GM21528 (cell line): ENCODE data around the gene CST6.
"Not testable (repeated sequence)": the region's sequence is repeated elsewhere in the genome, so short reads cannot be mapped to it uniquely, and the experiment has no call there.

Source experiments
- ATAC-seq: cut with Tn5 transposase; IDR thresholded peaks from one replicate; pipeline ENCODE4 v1.9.1; 2021; ENCODE audit warnings: mild to moderate bottlenecking, moderate library complexity; ENCODE audit not compliant: unreplicated experiment, low FRiP score

CST6 gene

DNA sequence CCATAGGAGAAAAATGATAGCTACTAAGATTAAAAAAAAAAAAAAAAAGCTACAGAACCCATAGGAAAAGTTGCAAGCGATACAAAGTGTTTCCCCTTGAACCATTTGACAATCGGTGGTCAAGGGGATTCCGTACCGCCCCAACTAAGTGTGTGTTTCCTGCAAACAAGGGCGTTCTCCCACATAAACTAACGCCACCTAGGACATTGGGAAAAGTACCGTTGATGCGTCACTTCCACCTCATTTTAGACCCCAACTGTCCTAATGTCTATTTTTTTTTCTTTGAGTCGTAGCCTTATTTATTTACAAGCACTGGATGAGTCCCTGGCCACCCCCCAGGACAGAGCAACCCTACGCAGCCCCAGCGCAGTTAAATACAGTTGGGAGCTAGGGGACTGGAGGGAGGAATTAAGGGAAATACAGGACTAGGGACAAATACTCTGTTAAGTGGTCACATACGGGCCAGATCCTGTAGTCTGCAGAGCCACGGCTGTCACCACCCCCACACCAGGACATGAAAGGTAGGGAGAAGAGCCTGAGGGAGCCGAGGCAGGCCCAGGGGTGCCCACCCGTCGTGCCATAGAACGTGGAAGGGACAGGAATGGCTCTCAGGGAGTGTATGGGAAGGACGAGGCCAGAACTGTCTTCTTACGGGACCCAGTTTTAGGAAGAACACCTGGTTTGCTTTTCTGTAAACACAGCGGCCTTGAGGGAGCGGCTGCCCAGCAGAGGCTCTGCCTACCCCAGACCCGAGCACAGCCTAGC is 28.8 kb upstream of the CST6 start:
- no peak for ATAC-seq

DNA sequence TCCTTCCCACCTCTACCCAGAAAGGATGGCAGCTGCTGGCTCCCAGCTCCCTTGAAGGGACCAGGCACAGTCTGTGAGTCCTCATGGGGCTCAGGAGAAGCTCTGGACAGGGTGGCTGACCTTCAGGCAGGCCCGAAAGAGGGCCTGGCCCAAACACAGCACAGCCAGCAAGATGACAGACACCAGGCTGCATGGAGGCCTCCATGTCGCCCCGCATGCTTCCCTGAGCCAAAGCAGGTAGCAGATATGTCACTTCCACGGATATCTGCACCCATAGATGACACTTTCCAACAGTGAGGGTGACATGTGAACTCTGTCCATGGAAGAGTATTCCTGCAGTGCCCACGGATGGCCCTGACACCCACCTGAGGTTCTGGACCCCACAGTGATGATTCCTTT is 28.2 kb upstream of the CST6 start:
- no peak for ATAC-seq

DNA sequence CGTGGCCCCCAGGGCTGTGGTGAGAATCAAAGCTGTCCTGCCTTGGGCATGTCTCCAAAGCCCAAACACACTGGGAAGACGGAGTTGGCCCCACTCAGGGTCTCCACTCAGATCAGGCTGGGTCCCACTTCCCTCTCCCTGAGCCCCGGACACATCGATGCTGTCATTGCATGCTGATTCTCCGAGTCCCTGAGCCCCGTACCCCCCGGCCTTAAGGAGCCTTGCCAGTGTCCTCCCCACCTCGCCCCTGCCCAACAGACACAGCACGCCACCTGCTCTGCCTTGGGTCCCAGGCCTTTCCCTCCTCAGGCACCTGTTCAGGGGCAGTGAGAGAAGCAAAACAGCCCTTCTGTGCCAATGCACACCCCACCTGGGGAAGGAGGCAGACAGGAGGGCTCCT is 24.5 kb upstream of the CST6 start:
- no peak for ATAC-seq

DNA sequence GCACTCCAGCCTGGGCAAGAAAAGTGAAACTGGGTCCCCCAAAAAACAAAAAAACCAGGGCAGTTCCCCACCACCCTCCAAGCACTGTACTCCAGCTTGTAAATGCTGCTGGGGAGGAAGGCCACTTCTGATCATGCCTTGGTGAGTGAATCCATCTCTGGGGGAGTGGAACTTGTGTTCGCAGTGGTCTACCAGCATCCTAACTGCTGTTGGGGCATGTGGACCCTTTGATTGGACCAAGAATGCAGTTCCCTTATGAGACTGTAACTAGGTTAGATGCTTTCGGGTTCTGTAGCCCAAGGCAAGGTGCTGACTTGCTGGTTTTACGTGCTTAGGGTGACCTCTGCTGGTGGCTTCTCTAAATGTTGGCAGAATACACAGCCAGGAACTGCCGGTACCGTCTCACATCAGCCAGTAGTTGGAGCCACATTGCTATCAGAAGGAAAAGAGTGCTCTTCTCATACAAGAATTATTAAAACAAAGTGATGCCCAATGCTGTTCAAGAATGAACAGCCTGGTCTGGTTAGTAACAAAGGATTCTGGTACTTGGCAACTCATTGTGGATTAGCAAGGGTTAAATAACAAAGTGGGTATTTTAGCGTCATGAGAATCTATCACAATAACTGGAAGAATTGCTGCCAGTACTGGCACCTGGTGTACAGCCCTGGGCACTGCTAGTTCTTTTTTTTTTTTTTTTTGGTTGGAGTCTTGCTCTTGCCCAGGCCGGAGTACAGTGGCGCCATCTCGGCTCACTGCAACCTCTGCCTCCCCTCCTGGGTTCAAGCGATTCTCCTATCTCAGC is 22.8 kb upstream of the CST6 start:
- ATAC-seq: no peak

DNA sequence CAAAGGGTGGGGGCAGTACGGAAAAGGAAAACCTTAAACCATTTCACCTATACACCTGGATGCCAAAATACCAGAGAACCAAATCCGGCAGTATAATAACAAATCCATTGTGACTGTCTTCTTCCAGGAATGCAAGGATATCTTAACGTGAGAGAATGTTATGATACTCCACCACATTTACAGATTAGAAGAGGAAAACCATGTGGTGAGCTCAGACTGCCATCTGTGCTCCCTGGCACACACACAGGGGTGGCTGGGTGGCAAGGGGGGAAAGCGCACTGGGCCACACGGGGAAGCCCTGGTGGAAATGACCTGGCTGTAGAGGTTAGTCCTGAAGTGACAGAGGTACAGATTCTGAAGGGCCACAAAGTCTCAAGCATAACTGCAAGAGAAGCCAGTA is 19.8 kb upstream of the CST6 start:
- no peak for ATAC-seq

GRCh38 chr11:65997286-65997685 is 14.5 kb upstream of the CST6 start:
- ATAC-seq: no peak

DNA sequence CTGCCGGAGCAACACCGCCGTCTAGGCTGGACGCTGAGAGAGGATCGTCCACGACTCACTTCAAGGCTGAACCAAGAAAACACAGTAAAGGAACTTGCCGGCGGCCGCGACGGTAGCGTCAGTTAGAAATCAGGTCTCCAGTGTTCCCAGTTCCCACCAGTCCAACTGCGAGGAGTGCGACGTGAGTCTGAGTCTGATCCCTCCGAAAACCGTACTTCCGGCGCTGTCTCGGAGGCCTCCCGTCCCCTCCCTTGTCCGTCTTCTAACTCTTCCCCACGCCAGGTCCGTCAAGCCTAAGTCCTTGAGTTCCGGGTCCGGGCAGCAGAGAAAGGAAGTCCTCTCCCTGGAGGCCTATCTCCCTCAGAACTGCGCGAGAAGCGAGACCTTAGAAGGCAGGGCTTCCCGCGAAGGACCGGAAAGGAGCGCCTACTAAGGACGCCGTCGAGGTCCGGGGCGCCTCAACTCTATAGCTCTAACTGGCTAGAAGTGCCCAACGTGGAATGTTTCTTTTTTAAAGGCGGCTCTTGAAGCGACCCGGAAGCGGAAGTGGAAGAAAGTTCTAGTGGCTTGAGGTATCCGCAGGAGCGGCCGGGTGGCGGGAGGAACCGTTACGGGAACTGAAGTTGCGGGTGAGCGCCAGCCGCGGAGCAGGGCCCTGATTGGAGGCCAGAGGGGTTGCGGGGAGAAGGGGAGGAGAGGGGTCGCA is 9.7 kb upstream of the CST6 start, which contains the start of the genes BANF1 and EIF1AD:
TSS of gene BANF1 (plus strand) at position 562 of the 706 bp plus-strand sequence. CDS start 748 bp downstream, outside the sequence.
TSS of gene EIF1AD (minus strand) at position 216 of the 706 bp plus-strand sequence. CDS start 1,768 bp downstream, outside the sequence.
- ATAC-seq: peak; percentile 70

DNA sequence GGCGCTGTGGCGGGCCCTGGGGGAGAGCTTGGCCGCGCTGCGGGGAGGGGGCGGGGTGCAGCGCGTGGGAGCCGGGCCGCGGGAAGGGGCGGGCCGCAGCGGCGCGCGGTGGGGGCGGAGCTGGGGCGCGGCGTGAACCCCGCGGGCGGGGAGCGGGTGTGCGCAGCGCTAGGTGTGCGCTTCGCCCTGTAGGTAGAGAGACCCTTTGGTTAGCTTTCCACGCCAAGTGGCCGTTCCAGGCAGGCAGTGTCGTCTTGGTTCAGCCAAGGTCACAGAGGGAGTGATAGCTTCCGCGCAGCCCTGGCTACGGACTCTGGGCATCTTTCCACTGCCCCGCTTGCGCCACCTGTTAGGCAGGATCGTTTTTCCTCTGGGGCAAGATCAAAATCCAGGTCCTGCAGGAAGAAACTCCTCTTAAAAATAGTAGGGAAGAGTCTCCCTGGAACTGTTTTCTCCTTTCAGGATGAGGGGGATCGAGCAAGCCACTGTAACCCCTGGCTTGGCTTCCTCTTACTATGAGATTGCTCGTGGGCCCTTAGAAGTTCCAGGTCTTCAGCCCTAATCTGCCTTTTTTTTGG is 9.1 kb upstream of the CST6 start:
- ATAC-seq: peak; percentile 40

DNA sequence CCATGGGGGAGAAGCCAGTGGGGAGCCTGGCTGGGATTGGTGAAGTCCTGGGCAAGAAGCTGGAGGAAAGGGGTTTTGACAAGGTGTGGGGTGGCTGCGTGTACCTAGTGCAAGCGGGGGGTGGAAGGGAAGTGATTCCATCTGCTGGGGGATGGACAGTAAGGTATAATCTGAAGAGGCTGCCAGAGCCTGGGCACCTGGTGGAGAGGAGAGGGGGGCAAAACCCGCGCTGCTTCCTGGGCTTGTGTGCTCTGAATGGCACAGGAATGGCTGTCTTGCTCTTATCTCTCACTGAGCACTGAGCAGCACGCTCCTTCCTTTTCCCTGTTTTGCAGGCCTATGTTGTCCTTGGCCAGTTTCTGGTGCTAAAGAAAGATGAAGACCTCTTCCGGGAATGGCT is 8.5 kb upstream of the CST6 start:
- no peak for ATAC-seq

DNA sequence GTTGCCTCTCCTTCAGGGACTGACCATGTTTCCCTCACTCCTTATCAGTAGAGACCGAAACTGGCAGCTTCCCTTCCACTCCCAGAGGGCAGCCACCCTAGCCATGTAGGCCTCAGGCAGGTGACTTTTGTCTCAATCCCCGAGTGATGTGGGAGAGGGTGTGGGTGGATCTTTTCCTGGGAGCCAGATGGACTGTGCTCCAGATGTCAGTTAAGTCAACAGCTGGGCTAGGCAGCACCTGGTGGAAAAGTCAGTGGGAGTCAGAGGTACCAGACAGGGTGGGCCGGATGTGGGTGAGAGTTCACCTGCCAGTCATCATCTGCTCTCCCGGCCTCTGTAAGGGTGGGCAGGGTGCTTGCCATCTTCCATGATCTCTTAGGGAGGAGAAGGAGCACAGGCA is 7.6 kb upstream of the CST6 start:
- ATAC-seq: no peak

DNA sequence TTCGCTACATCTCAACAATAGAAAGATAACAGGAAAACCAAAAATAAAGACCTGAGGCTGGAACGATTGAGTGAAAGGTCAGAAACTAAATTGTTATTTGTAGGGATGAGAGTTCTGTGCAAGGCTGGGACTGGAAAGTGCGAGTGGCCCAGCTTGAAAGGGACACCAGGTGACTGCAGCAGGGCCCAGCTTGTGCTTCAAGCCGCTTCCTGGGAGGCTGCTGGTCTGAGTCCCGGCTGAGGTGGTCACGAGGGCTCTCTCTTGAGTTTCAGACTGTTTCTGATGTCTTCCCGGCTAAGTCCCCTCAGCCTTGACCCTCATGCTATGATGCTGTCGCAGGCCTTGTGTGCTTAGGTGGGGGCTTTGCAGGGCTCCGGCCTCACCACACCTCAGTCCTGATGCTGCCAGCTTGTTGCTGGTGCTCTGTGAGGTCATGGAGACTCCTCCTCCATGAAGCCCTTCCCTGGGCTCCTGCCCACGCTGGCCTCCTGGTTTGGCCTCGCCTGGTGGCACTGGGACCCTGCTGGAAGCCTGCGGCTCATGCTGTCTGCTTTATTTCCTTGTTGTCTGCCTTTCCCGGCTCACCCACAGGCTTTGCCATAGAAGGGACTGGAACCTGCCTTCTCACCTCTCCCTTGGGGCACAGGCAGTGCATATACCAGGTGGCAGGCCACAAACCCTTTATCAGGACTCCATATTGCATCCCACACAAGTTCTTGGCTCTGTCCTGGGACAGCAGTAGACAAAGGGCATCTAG is 5.5 kb upstream of the CST6 start:
- ATAC-seq: no peak

GRCh38 chr11:66006891-66007176 is 5.0 kb upstream of the CST6 start:
- ATAC-seq: no peak

DNA sequence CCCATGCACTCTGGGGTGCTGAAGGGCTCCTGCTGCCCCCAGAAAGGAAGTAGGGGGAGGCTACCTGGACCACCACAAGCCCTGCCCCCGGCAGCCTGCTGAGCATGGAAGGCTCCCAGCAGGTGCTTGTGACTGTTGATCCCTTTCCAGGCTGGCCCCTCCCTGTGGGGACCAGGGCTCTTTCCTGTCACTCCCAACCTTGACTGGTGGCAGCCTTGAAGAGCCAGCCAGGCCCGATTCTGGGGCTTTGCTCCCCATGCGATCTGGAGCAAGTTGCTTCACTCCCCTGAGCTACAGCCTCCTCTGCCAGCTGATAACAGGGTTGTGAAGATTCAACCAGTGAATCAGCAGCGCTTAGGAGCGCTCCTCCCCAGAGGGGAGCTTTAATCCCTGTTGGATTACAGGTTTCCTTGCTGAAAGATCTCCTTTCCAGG is 4.6 kb upstream of the CST6 start:
- ATAC-seq: no peak

DNA sequence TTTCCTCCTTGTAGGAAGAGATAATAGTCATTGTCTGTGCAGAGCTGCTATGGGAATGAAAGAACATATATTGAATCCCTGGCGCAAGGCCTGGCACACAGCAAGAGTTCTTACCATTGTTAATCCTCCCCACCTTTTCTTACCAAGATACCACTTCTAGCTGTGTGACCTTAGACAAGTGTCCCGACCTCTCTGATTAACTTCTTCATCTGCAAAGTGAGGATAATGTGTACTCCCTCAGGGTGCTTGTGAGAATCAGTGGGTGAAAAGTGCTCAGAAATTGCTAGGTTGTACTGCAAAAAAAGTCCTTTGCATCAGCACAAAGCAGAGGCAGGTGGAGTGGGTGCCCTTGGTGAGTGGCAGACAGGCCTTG is 3.7 kb upstream of the CST6 start:
- ATAC-seq: no peak

DNA sequence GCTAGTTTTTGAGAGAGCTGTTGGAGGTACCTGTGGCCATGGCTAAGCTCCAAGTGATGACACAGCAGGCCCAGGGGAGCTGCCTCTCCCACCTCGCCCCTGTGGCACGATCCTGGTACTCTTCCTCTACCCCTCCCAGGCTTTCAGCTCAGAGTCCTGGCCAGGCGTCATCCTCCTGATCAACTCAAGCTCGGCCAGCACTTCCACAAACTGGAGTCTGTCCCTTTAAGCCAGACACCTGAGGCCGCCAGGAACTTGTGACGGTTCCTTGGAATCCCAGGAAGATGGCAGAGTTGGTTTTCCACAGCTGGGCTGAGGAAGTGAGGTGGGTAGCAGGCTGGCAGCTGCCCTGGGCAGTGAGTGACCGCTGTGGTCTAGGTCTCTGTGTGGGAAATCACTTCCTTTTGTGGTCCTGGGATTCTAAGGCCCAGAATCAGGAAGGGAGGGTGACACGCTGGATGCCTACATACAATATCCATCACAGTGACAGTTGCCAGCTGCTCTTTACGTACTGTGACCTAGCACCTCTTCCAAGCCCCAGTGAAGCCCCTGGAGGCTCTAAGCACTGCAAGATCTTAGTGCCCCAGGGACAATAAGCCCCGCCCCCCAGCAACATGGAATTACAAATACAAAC is 3.2 kb upstream of the CST6 start:
- no peak for ATAC-seq

DNA sequence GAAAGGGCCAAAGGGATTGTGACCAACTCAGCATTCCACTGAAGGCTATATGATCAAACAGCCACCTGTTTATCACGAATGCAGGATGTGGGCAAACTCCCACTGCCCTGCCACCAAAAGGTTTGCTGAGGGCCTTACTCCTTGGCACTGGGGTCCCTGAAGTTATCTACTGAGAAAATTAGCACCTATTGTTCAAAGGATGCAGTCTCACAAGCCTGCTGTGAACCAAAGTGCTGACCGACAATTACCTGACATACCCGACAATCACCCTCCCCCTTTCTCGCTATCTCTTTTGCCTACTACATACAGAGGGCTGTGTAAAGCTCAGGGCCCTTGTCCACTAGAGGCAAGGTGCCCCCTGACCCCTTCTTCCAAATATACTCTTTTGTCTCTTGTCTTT is 1.8 kb upstream of the CST6 start:
- ATAC-seq: not testable (repeated sequence)

GRCh38 chr11:66011239-66011784 is 496 bp upstream of the CST6 start:
- no peak for ATAC-seq

GRCh38 chr11:66012371-66012945 is 650 bp downstream of the CST6 start:
- ATAC-seq: no peak
